Heart left ventricle (tissue), 16 donors: Measurements from ENCODE around the gene CNKSR3. TPM values are rescaled to one million over a fixed set of nuclear protein-coding genes. Genes with fewer than 3 reads are reported as not detected.
A peak's percentile ranks its signal among the peaks of the same experiment; 100 is the strongest.

ENCODE experiments used
- ATAC-seq, 4 donors: fragments of 200-7000 bp; cut with Tn5 transposase; one replicate each; pipeline ENCODE4 v1.9.1; 2020 to 2022; ENCODE audit warnings: moderate library complexity in 4 of 4, mild to moderate bottlenecking in 3 of 4, moderate number of reproducible peaks in 1 of 4
- DNase-seq, 5 donors: peaks; one replicate each; pipeline ENCODE4 v3.0.0-alpha.2; 2020
- H3K27ac ChIP-seq, 12 donors: fragments of 200-600 bp; sonication (generic) in 4 of 12; one replicate each; pipeline versions ENCODE4 v1.5.0 to v1.8.0; 2016 to 2022; ENCODE audit warnings: mild to moderate bottlenecking in 2 of 12
- H3K27me3 ChIP-seq, 9 donors: fragments of 200-600 bp; sonication (generic) in 2 of 9; one replicate each; pipeline versions ENCODE4 v1.5.1 to v1.8.0; 2016 to 2022; ENCODE audit warnings: mild to moderate bottlenecking in 3 of 9
- H3K36me3 ChIP-seq, 9 donors: fragments of 200-600 bp; sonication (generic) in 2 of 9; one replicate each; pipeline versions ENCODE4 v1.5.0 to v1.8.0; 2018 to 2022; ENCODE audit warnings: mild to moderate bottlenecking in 2 of 9
- H3K4me1 ChIP-seq, 12 donors: fragments of 200-600 bp; sonication (generic) in 4 of 12; one replicate each; pipeline versions ENCODE4 v1.5.0 to v1.8.0; 2016 to 2022; ENCODE audit warnings: mild to moderate bottlenecking in 3 of 12
- H3K4me3 ChIP-seq, 12 donors: fragments of 200-600 bp; sonication (generic) in 4 of 12; one replicate each; pipeline versions ENCODE4 v1.5.0 to v1.8.0; 2017 to 2022; ENCODE audit warnings: mild to moderate bottlenecking in 9 of 12, moderate library complexity in 4 of 12
- H3K9me3 ChIP-seq, 12 donors: fragments of 200-600 bp; sonication (generic) in 4 of 12; one replicate each; pipeline versions ENCODE4 v1.5.0 to v1.8.0; 2016 to 2022; ENCODE audit warnings: mild to moderate bottlenecking in 1 of 12
- CTCF ChIP-seq, 12 donors: fragments of 200-600 bp; sonication (generic) in 4 of 12; IDR thresholded peaks; one replicate each; pipeline versions ENCODE4 v1.5.0 to v1.8.0; 2018 to 2022; ENCODE audit warnings: antibody characterized with exemption in 12 of 12, mild to moderate bottlenecking in 5 of 12
- POLR2A ChIP-seq, 2 donors: fragments of 450-650 bp; IDR thresholded peaks; one replicate each; pipeline ENCODE4 v1.6.1; 2017; ENCODE audit warnings: antibody characterized with exemption in 2 of 2, mild to moderate bottlenecking in 2 of 2, moderate library complexity in 2 of 2
- WGBS, 4 donors: extraction: QIAGEN DNeasy Blood & Tissue Kit in 2 of 4; methylation state at CpG; one replicate each; pipeline versions ENCODE4 v1.1.5 to v1.1.7; 2013 to 2018; 5-methylcytosine and 5-hydroxymethylcytosine counted together
- intact Hi-C, 10 donors: fragments of 100-400 bp; cut with DNase I; formaldehyde crosslinking; loops; one replicate each; pipeline versions ENCODE4 v1.11.1 to v1.14.2; 2022
- polyA plus RNA-seq, 2 donors: library from polyadenylated mRNA; stranded (reverse); fragments of 200-250 nt; gene quantifications; one replicate each; pipeline ENCODE4 v1.2.3, GENCODE V29; 2013
- total RNA-seq, 9 donors: library from RNA; depleted of rRNA in 2 of 9; stranded (reverse); fragments of >200 nt in 2 of 9; fragmentation: NEBNext Ultra II Directional in 3 of 9; extraction: Animal tissue kit (Norgen Biotek cat#: 25700) in 3 of 9; gene quantifications; one replicate each; pipeline versions ENCODE4 v1.1.0 to v1.2.4, GENCODE V29; 2016 to 2023
- donor health status: ischemic (EF 13 %, LVEDD 7.1; RV severe dilation, severe dysfunction).
- donor health status: healthy with polysubstance abuse.
- donor health status: DM: no; HTN: yes; CAD: no.
- donor health status: DM: no; HTN: no; CAD: no.
- donor health status: ischemic (EF 25% LVEDD 6.9; RV normal size, moderate dysfunction).
- donor health status: ischemic (EF 25% LVEDD 5.7; RV mildly dilated, moderate dysfunction).
- donor health status: healthy.
- donor health status: DM: yes; HTN: yes; CAD: no.
- donor health status: ischemic (EF 35%, LVEDD 5.7; RV mildly dilated, moderate dysfunction).
- donor health status: nonischemic (EF 11% LVEDD 7.7; RV severe dilation, severe dysfunction).
- donor health status: DM: yes; HTN: yes; CAD: no.
- donor health status: PGD.
- donor health status: ischemic (EF 29% LVEDD 5.4; RV normal size, mild dysfunction).
- donor health status: nonischemic (EF 23%, LVEDD 6.1; RV moderate dilation, normal function).

Gene CNKSR3
- total and polyA plus RNA-seq, 11 donors: 5.9 to 30.7 (median 17.7) TPM

- intact Hi-C loops: loop anchor here in 1 of 10 donors (5.0 to 10.0 kb wide), 2 partner anchors 73 to 176 kb away; partner anchors contain the start of gene CNKSR3
- Histone ChIP-seq H3K4me1 (peaks cover 0 to 28% (median 12%) of the 10 kb centered on the region in 12 donors), H3K4me3 (no peak overlapping the region), H3K9me3 (no peaks in the 10 kb centered on the region), H3K36me3 (peaks cover 0 to 18% (median 9%) of the 10 kb centered on the region in 9 donors), H3K27me3 (no peaks in the 10 kb centered on the region), H3K27ac (no peak overlapping the region)
- 66 to 71% (median 69%) methylated on average over 9 of the region's 9 CpGs for WGBS, 4 donors
- ATAC-seq (peak in 1 of 4 donors; percentile 15), DNase-seq (no peak)
- TF ChIP-seq POLR2A (IDR thresholded peaks at IDR 0.05): no peak
- TF ChIP-seq CTCF (IDR thresholded peaks at IDR 0.05): no peak
Observed at GRCh38 chr6:154438882-154439415, 71.5 kb downstream of the CNKSR3 start.

GRCh38 chr6:154435400-154435945 lies 75.0 kb downstream of the CNKSR3 start:
- ATAC-seq (peak in 3 of 4 donors; percentile 6 to 62 (median 47)), DNase-seq (peak in 3 of 5 donors; percentile 40 to 46 (median 45))
- intact Hi-C loops: loop anchor here in 1 of 10 donors (5.0 to 10.0 kb wide), 2 partner anchors 77 to 179 kb away; partner anchors contain the start of gene CNKSR3
- peaks cover 0 to 6% (median 0%) of the 10 kb centered on the region in 9 donors for H3K36me3 ChIP-seq
- 65 to 79% (median 75%) methylated on average over 10 to 11 of the region's 11 CpGs for WGBS, 4 donors
- no peaks in the 10 kb centered on the region for H3K27me3 ChIP-seq
- TF ChIP-seq POLR2A (IDR thresholded peaks at IDR 0.05) (no peak), CTCF (IDR thresholded peaks at IDR 0.05) (no peak)
- H3K9me3 ChIP-seq: peaks cover 0 to 6% (median 0%) of the 10 kb centered on the region in 12 donors
- no peak overlapping the region for H3K4me3 ChIP-seq
- H3K27ac ChIP-seq: peak overlapping the region in 3 of 12 donors; percentile 4 to 61 (median 20)
- peaks cover 0 to 49% (median 24%) of the 10 kb centered on the region in 12 donors for H3K4me1 ChIP-seq

GRCh38 chr6:154434662-154435061 lies 75.8 kb downstream of the CNKSR3 start:
- peaks cover 0 to 6% (median 0%) of the 10 kb centered on the region in 12 donors for H3K9me3 ChIP-seq
- 57 to 64% (median 62%) methylated on average over 3 of the region's 3 CpGs for WGBS, 4 donors
- DNase-seq: no peak
- no peak for ATAC-seq
- TF ChIP-seq POLR2A (IDR thresholded peaks at IDR 0.05): no peak
- no peak for TF ChIP-seq CTCF (IDR thresholded peaks at IDR 0.05)
- H3K4me3 ChIP-seq: no peak overlapping the region
- peaks cover 0 to 48% (median 22%) of the 10 kb centered on the region in 12 donors for H3K4me1 ChIP-seq
- intact Hi-C loops: loop anchor here in 2 of 10 donors (5.0 to 10.0 kb wide), 3 partner anchors 73 to 180 kb away; partner anchors contain the start of gene CNKSR3 (in 1 of the 2)
- H3K27me3 ChIP-seq: no peaks in the 10 kb centered on the region
- peak overlapping the region in 3 of 12 donors; percentile 2 to 61 (median 4) for H3K27ac ChIP-seq
- H3K36me3 ChIP-seq: peaks cover 0 to 10% (median 0%) of the 10 kb centered on the region in 9 donors
